ENCODE results near the gene PLEKHD1.
"Not testable (repeated sequence)": the region's sequence is repeated elsewhere in the genome, so short reads cannot be mapped to it uniquely, and the experiment has no call there.

The PLEKHD1 gene

GRCh38 chr14:69484444-69485314 is at the start of gene PLEKHD1:
Gene PLEKHD1, plus strand, starts transcription at chr14:69484728. Its CDS starts 238 bp downstream, at chr14:69484966.
- in situ Hi-C loops (cut with MboI; ENCODE audit: low sequenced_read_pairs): no loop called here

GRCh38 chr14:69439521-69440270 is 44.8 kb upstream of the PLEKHD1 start:
- in situ Hi-C loops (cut with MboI; ENCODE audit: low sequenced_read_pairs): no loop called here

- in situ Hi-C loops (cut with MboI; ENCODE audit: low sequenced_read_pairs): no loop called here
Observed at GRCh38 chr14:69441948-69442347, 42.6 kb upstream of the PLEKHD1 start.

GRCh38 chr14:69443296-69443805 is 41.2 kb upstream of the PLEKHD1 start:
- in situ Hi-C loops (cut with MboI; ENCODE audit: low sequenced_read_pairs): no loop called here

- in situ Hi-C loops (cut with MboI; ENCODE audit: low sequenced_read_pairs): no loop called here
Observed at GRCh38 chr14:69449216-69449615, 35.3 kb upstream of the PLEKHD1 start.

- in situ Hi-C loops (cut with MboI; ENCODE audit: low sequenced_read_pairs): no loop called here
Observed at GRCh38 chr14:69451941-69452340, 32.6 kb upstream of the PLEKHD1 start.

GRCh38 chr14:69458350-69458749 is 26.2 kb upstream of the PLEKHD1 start:
- in situ Hi-C loops (cut with MboI; ENCODE audit: low sequenced_read_pairs): no loop called here

- in situ Hi-C loops (cut with MboI; ENCODE audit: low sequenced_read_pairs): no loop called here
Observed at GRCh38 chr14:69459122-69459521, 25.4 kb upstream of the PLEKHD1 start.

GRCh38 chr14:69460093-69460701 is 24.3 kb upstream of the PLEKHD1 start:
- in situ Hi-C loops (cut with MboI; ENCODE audit: low sequenced_read_pairs): no loop called here

GRCh38 chr14:69464379-69464778 is 20.1 kb upstream of the PLEKHD1 start:
- in situ Hi-C loops (cut with MboI; ENCODE audit: low sequenced_read_pairs): no loop called here

- in situ Hi-C loops (cut with MboI; ENCODE audit: low sequenced_read_pairs): no loop called here
Observed at GRCh38 chr14:69464829-69465228, 19.7 kb upstream of the PLEKHD1 start.

- in situ Hi-C loops (cut with MboI; ENCODE audit: low sequenced_read_pairs): no loop called here
Observed at GRCh38 chr14:69468949-69469348, 15.6 kb upstream of the PLEKHD1 start.

- in situ Hi-C loops (cut with MboI; ENCODE audit: low sequenced_read_pairs): no loop called here
Observed at GRCh38 chr14:69471436-69471835, 13.1 kb upstream of the PLEKHD1 start.

- in situ Hi-C loops (cut with MboI; ENCODE audit: low sequenced_read_pairs): no loop called here
Observed at GRCh38 chr14:69471916-69472315, 12.6 kb upstream of the PLEKHD1 start.

- in situ Hi-C loops (cut with MboI; ENCODE audit: low sequenced_read_pairs): no loop called here
Observed at GRCh38 chr14:69473260-69473659, 11.3 kb upstream of the PLEKHD1 start.

GRCh38 chr14:69473946-69474345 is 10.6 kb upstream of the PLEKHD1 start:
- in situ Hi-C loops (cut with MboI; ENCODE audit: low sequenced_read_pairs): no loop called here

- in situ Hi-C loops (cut with MboI; ENCODE audit: low sequenced_read_pairs): no loop called here
Observed at GRCh38 chr14:69475194-69475818, 9.2 kb upstream of the PLEKHD1 start.

- in situ Hi-C loops (cut with MboI; ENCODE audit: low sequenced_read_pairs): not testable (repeated sequence)
Observed at GRCh38 chr14:69476824-69477450, 7.6 kb upstream of the PLEKHD1 start.

- in situ Hi-C loops (cut with MboI; ENCODE audit: low sequenced_read_pairs): not testable (repeated sequence)
Observed at GRCh38 chr14:69478055-69478454, 6.5 kb upstream of the PLEKHD1 start.

- in situ Hi-C loops (cut with MboI; ENCODE audit: low sequenced_read_pairs): no loop called here
Observed at GRCh38 chr14:69479696-69480095, 4.8 kb upstream of the PLEKHD1 start.
